Stimulated activated CD4-positive, alpha-beta T cell treated with anti-CD3 and anti-CD28 coated beads, Interleukin-15, amount 100 ng/mL, for 1 hour (primary cell): Measurements from ENCODE around the gene GGTLC2.
"Not testable (repeated sequence)": the region's sequence is repeated elsewhere in the genome, so short reads cannot be mapped to it uniquely, and the experiment has no call there.

Source experiments
- DNase-seq, 2 donors: peaks; one replicate each; pipeline ENCODE4 v3.0.0-alpha.2; 2020; ENCODE audit warnings: low read depth in 1 of 2, low spot score in 1 of 2

Gene GGTLC2

GRCh38 chr22:22667966-22668880, 23.8 kb downstream of the GGTLC2 start:
- no peak for DNase-seq

DNA sequence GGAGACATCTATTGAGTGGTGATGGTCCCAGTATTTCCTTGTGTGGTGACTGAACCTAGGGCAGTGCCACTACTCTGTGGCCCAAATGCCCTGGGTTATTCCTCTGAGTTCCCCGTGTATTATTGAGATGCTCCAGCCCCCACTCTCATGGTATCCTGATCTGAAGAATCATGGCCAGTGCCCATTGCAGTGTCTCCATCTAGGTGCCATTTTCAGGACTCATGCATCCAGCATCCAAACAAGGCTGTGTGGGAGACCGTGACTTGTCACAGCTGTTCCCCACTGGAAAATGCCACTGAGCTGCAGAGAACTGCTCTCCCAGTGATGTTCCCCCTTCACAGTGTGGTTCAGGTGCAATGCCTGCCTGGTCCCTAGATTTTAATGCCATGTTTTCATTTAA, 24.7 kb downstream of the GGTLC2 start:
- no peak for DNase-seq

DNA sequence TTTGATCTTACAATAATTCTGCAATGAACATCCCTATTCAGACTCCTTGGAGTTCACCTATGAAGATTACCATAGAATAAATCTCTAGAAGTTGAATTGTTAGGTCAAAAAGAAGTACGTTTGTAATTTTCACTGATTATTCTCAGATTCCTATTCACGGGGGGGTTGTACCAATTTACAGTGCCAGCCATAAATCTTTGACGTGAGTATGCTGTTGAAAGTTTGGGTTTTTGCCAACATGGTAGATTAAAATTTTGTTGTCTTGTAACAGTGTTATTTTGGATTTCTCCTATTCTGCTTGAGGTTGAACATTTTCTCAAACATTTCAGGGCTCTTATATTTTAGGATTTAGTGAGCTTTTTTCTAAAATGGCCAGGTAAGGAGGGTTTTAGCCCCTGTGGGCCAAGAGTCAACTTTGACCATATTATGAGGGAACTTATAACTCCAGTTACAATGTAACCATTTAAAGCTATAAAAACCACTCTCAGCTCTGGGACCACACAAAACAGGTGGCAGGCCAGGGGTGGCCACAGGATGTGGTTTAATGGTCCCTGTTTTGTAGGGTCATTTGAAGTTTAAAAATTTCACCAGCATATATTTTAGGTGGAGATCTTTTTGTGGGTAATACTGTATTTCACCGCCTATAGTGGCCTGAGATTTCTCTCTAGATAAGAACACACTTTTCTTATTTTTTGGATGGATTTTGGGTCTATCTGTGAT, 25.8 kb downstream of the GGTLC2 start:
- DNase-seq: no peak

DNA sequence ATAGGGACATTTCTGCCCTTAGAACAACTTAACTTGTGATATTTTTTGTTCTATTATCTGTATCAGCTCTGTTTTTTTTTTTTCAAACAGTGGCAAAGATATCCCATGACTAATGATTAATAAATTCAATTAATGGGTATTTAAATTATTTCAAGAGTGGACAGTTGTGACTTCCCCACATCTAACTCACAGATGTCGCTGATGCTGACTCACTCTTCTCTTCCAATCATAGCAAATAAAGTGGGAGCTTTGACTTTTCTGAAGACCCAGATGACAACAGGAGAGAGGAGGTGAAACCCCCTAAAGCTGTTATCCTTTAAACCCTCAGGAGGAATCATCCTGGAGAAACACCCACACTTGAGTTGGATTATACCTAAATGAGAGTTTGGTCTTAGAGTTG, 27.1 kb downstream of the GGTLC2 start:
- no peak for DNase-seq

- DNase-seq: no peak
These were observed 28.7 kb downstream of the GGTLC2 start for GRCh38 chr22:22673099-22673498.

DNA sequence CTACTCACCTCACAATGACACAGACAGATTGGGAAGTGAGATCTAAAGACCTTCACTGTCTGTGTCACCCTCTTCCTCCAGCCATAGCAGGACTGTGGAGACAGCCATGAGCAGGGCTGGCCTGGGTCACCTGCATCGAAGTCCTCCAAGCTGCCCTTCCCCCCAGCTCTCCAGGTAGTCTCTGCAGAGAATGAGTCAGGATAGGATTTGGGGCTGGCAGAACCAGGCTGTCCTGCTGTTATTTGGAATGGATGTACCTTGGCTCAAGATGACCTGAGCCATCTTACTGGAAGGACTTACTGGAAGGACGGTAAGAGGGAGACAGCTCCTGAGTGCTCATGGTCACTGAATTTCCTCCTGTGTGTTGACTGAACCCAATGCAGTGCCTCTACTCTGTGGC, 29.2 kb downstream of the GGTLC2 start:
- DNase-seq: no peak

DNA sequence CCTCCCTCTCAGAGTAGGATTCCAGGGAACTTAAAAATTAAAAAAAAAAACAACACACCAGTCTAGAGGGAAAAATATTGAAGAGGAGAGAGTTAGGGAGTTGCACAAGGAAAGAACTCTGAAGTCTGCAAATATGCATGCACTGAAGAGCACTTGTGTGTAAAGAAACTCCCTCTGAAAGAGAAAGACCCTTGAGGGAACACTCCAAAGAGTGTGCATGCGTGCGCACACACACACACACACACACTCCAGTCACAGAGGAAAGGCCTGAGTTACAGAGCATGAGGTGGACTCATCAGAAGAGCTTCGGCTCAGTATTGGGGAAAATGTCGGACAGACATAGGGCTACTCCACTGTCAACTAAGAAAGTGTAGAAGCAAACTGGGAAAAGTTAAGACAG, 30.1 kb downstream of the GGTLC2 start:
- DNase-seq: no peak

GRCh38 chr22:22678970-22679369, 34.6 kb downstream of the GGTLC2 start:
- DNase-seq: no peak

DNA sequence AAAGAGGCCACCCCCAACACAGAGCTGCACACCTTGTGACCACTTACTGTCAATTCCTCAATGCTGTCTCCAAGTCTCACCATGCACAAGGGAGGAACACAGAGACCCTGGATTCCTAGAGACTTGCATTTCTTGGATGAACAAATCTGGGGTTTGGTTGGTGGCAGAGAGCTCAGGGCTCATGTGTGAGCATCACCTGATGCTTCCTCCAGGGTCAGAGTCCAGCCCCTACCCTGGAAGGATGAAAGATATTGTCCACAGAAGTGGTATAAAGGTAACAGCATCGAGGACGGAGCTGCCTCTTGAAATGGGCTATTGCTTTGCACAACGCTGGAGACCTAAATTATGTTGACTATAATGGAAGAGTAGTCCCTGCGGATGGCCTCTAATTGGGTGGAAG, 36.0 kb downstream of the GGTLC2 start:
- DNase-seq: no peak

DNA sequence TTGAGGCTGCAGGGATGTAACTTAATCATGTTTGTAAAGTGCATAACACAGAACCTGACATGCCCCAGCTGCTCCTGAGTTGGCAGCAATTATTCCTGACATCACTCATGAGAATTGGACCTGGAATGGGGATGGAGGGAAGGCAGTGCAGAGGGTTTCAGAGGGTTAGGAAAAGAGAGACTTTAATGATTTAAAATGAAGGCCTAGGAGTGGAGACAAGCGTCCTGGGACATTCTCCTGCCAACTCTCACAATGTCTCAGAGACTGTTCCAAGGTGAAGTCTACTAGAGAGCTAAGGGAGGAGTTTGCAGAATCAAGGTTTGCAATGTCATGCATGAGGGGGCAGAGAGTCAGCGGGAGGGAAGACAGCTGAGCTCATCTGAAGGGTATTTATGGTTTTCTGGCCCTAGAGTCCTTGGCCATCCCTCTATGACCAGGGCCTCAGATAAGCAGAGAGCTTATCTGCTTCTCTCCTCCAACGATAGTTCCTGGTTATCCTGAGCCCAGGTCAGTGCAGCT, 36.9 kb downstream of the GGTLC2 start:
- DNase-seq: no peak

- DNase-seq: no peak
These were observed 37.8 kb downstream of the GGTLC2 start for GRCh38 chr22:22682196-22682595.

DNA sequence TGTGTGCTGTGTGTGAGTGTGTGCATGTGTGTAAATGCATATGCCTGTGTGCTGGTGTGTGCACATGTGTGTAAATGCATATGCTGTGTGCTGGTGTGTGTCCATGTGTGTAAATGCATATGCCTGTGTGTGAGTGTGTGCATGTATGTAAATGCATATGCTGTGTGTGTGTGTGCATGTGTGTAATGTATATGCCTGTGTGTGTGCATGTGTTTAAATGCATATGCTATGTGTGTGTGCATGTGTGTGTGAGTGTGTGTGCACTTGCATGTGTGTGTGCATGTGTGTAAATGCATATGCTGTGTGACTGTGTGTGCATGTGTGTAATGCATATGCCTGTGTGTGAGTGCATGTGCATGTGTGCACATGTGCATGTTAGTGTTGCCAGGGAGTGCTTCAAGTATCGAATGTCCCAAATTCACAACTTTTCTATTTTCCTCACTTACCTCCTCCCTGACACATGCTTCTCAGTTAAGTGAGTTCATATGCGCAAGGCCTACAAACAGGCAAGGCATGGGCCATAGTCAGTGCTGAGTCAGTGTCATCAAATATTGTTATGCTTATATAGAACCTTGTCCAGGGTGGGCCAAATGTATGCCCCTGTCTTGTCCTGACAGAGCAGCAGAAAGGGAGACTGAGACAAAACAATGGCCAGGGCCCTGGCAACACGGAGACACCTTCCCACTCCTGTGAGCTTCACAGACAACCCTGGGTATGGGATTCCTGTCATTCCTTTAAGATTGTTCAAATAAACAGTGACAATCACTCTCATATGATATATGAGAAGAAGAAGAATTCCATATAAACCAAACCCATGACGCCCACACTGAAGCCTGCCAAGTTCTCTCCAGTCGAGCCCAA, 38.6 kb downstream of the GGTLC2 start:
- no peak for DNase-seq

GRCh38 chr22:22683668-22684361, 39.4 kb downstream of the GGTLC2 start:
- no peak for DNase-seq

- no peak for DNase-seq
These were observed 40.5 kb downstream of the GGTLC2 start for GRCh38 chr22:22684580-22685561.

- DNase-seq: no peak
These were observed 41.2 kb downstream of the GGTLC2 start for GRCh38 chr22:22685586-22685985.

- DNase-seq: not testable (repeated sequence)
These were observed 42.0 kb downstream of the GGTLC2 start for GRCh38 chr22:22686202-22687115.

DNA sequence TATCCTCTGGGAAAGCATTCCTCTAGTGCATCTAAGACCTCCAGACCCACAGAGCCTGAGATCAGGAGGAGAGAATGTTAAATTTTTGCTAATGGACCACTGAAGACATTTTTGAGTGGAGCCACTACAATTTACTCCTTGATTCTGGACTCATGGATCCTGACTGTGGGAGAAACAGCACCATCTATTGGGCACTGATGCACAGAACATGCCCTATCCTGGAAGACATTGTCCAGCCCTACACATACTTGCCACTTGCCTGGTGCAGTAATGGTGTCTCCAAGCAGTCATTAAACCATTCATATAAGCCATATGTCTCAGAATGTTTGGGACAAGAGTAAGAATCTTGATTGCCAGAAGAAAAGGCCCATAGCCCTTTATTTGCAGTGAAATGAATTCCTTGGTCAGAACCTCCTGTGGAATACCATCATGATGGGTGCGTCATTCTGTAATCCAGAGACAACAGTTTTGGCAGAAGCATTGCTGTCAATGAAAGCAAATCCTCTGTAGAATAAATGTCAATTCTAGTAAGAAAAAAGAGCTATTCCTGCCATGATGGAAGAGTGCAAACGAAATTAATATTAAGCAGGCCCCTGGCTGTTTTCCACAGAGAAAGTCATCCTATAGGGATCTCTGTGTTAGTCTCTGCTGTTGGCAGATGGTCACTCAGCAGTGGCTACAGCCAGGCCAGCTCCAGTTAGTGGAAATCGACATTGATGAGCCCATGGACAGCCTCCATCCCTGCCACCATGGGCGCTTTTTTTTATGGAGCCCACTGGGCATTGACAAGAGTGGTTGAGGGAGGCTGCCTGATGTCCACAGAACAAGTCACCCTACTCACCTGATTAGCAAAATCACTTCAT, 43.5 kb downstream of the GGTLC2 start:
- no peak for DNase-seq
